ENCODE measurements around the gene SPAG17. TPM values are rescaled to one million over a fixed set of nuclear protein-coding genes. Genes with fewer than 3 reads are reported as not detected.

SPAG17 gene
- polyA plus RNA-seq, 1 experiment, result not detected

DNA sequence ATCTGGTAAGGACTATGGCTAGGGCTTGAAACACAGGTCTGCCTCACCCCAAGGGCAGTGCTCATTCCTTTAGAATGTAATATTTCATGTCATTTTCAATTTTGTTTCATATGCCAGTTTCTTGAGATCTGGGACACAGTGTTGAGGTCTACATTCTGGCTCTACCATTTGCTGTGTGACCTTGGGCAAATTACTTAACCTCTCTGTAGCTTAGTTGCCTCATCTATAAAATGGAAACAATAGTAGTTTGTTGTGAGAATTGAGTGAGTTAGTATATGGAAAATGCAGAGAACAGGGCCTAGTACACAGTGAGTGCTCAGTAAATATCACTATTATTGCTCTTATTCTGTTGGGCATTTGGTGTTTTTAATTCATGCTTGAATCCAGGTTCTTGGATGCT lies 171.1 kb downstream of the SPAG17 start:
- Histone ChIP-seq H3K4me3 (ENCODE audit: low read depth, low read length) (no peak overlapping the region), H3K27me3 (ENCODE audit: control insufficient read depth, insufficient read depth, low read length) (no peaks in the 10 kb centered on the region), H3K27ac (ENCODE audit: low read depth, low read length) (no peak overlapping the region), H3K9me3 (ENCODE audit: control insufficient read depth, insufficient read depth, low read length) (no peaks in the 10 kb centered on the region)
- no peak for DNase-seq (ENCODE audit: low read depth, low spot score)
- ChIA-PET CTCF (no interaction called here), POLR2A (no interaction called here)
- TF ChIP-seq, protein P1, sequence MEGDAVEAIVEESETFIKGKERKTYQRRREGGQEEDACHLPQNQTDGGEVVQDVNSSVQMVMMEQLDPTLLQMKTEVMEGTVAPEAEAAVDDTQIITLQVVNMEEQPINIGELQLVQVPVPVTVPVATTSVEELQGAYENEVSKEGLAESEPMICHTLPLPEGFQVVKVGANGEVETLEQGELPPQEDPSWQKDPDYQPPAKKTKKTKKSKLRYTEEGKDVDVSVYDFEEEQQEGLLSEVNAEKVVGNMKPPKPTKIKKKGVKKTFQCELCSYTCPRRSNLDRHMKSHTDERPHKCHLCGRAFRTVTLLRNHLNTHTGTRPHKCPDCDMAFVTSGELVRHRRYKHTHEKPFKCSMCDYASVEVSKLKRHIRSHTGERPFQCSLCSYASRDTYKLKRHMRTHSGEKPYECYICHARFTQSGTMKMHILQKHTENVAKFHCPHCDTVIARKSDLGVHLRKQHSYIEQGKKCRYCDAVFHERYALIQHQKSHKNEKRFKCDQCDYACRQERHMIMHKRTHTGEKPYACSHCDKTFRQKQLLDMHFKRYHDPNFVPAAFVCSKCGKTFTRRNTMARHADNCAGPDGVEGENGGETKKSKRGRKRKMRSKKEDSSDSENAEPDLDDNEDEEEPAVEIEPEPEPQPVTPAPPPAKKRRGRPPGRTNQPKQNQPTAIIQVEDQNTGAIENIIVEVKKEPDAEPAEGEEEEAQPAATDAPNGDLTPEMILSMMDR (IDR thresholded peaks at IDR 0.05; ENCODE audit: low read depth, low read length), result no peak

DNA sequence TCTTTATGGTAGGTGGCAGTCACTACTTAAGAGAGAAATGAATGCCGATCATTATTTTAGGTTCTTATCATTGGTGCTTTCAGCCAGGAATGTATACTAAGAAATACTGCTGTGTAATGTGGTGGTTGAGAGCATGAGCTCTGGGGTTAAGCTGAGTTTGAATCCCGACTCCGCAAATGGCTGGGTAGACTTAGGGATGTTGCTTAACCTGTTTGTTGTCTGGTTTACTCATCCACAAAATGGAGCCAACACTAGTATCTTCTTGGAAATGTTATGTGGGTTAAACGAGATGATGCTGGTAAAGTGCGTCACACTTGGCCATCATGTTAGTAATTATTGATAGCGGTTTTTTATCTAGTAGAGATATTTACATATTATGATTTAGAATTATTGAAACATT lies 171.7 kb downstream of the SPAG17 start:
- no peaks in the 10 kb centered on the region for H3K27me3 ChIP-seq (ENCODE audit: control insufficient read depth, insufficient read depth, low read length)
- POLR2A ChIA-PET, result no interaction called here
- DNase-seq (ENCODE audit: low read depth, low spot score), result no peak
- no peaks in the 10 kb centered on the region for H3K9me3 ChIP-seq (ENCODE audit: control insufficient read depth, insufficient read depth, low read length)
- no peak overlapping the region for H3K4me3 ChIP-seq (ENCODE audit: low read depth, low read length)
- TF ChIP-seq, protein P1 (IDR thresholded peaks at IDR 0.05; ENCODE audit: low read depth, low read length), result no peak
- CTCF ChIA-PET, result no interaction called here
- no peak overlapping the region for H3K27ac ChIP-seq (ENCODE audit: low read depth, low read length)

DNA sequence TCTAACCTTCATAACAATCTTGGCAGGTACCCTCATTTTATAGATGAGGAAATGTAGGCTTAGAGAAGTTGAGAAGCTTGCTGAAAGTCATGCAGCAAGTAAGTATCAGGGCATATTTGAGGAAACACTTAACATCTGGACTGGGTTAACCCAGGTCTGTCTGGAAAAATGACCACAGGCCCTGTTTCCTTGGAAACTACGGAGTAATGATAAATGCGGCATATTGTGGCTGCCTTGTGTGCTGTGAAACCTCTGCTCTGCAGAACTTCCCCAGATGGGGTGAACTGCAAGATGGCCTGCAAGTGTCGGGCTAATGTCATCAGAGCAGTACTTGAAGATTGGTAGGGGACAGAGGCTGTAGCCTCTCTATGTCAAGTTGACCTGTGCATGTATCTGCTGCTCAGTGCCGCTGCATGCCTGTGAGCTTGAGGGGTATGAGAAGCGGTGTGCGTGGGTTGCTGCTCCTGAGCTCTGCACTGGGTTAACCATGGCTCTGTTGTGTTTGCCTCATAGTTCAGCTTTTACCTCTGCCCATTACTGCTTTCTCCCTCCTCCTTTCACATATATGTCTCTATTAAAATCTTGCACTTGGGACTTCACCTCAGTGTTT lies 172.4 kb downstream of the SPAG17 start:
- ChIA-PET POLR2A (no interaction called here), CTCF (no interaction called here)
- no peaks in the 10 kb centered on the region for H3K9me3 ChIP-seq (ENCODE audit: control insufficient read depth, insufficient read depth, low read length)
- no peak overlapping the region for H3K4me3 ChIP-seq (ENCODE audit: low read depth, low read length)
- DNase-seq (ENCODE audit: low read depth, low spot score), result no peak
- H3K27me3 ChIP-seq (ENCODE audit: control insufficient read depth, insufficient read depth, low read length), result no peaks in the 10 kb centered on the region
- H3K27ac ChIP-seq (ENCODE audit: low read depth, low read length), result no peak overlapping the region
- TF ChIP-seq, protein P1 (IDR thresholded peaks at IDR 0.05; ENCODE audit: low read depth, low read length), result no peak

DNA sequence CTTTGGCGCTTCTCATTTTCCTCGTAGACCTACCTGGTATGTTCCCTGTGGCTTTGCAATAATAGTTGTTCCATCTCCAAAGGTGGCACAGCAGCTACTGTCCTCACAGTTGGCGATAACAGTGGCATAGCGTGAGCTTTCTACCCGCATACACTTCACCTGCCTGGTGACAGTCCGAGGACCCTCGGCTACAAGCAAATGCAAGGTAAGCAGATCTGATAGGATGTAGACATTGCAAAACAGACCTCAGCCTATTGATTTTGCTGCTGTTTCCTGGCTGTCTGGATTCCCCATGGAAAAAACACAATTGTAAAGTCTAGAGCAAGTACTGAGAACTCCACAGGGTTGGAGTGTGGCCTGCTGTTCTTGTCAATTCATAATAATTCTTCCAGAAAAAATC lies 177.0 kb downstream of the SPAG17 start:
- TF ChIP-seq, protein P1 (IDR thresholded peaks at IDR 0.05; ENCODE audit: low read depth, low read length), result no peak
- Histone ChIP-seq H3K27ac (ENCODE audit: low read depth, low read length) (no peak overlapping the region), H3K9me3 (ENCODE audit: control insufficient read depth, insufficient read depth, low read length) (no peaks in the 10 kb centered on the region), H3K4me3 (ENCODE audit: low read depth, low read length) (no peak overlapping the region), H3K27me3 (ENCODE audit: control insufficient read depth, insufficient read depth, low read length) (no peaks in the 10 kb centered on the region)
- ChIA-PET CTCF (no interaction called here), POLR2A (no interaction called here)
- no peak for DNase-seq (ENCODE audit: low read depth, low spot score)

DNA sequence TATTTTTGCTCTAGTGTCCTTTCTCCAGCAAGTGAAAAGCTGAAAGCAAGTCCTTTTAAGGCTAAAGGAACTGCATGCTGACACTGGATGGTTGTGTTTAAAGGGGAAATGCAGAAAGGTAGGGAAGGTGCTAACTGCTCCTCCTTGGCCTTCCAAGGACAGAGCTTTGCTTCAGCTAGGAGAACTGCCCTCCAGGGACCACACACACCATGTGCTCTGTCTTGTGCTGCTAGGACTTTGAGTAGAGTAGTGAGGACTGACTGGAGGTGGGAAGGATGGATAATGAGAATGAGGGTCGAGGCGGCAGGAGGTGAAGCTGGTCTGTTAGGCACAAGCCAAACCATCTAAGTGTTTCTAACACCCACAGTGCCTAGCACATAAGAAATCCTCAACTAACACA lies 177.6 kb downstream of the SPAG17 start:
- ChIA-PET CTCF (no interaction called here), POLR2A (no interaction called here)
- Histone ChIP-seq H3K27me3 (ENCODE audit: control insufficient read depth, insufficient read depth, low read length) (no peaks in the 10 kb centered on the region), H3K9me3 (ENCODE audit: control insufficient read depth, insufficient read depth, low read length) (no peaks in the 10 kb centered on the region), H3K27ac (ENCODE audit: low read depth, low read length) (no peak overlapping the region), H3K4me3 (ENCODE audit: low read depth, low read length) (no peak overlapping the region)
- TF ChIP-seq, protein P1 (IDR thresholded peaks at IDR 0.05; ENCODE audit: low read depth, low read length), result no peak
- no peak for DNase-seq (ENCODE audit: low read depth, low spot score)

Data from AG04450 (cell line).